ENCODE measurements around the gene INPP5A.

GRCh38 chr10:132684164-132684891, 146.7 kb downstream of the INPP5A start:
- TF ChIP-seq CTCF (IDR thresholded peaks at IDR 0.05) (no peak), POLR2A (IDR thresholded peaks at IDR 0.05) (no peak)
